Testis (tissue), 5 donors: ENCODE data around the gene MX1. TPM values are rescaled to one million over a fixed set of nuclear protein-coding genes. Genes with fewer than 3 reads are reported as not detected.

Experiments
- DNase-seq: peaks from one replicate; pipeline ENCODE4 v3.0.0-alpha.2; 2019
- H3K27ac ChIP-seq, 2 donors: fragments of 200-600 bp; sonication (generic); one replicate each; pipeline ENCODE4 v1.5.1; 2019
- H3K27me3 ChIP-seq: fragments of 200-600 bp; sonication (generic); one replicate; pipeline ENCODE4 v1.5.1; 2019
- H3K36me3 ChIP-seq: fragments of 200-600 bp; sonication (generic); one replicate; pipeline ENCODE4 v1.5.1; 2017; ENCODE audit warnings: low read depth; ENCODE audit errors: missing control alignments
- H3K4me1 ChIP-seq: fragments of 200-600 bp; sonication (generic); one replicate; pipeline ENCODE4 v1.5.1; 2019
- H3K4me3 ChIP-seq, 2 donors: fragments of 200-600 bp; sonication (generic); one replicate each; pipeline ENCODE4 v1.5.1; 2017 to 2019
- H3K9me3 ChIP-seq: fragments of 200-600 bp; sonication (generic); one replicate; pipeline ENCODE4 v1.5.1; 2017
- POLR2A ChIP-seq: fragments of 450-650 bp; IDR thresholded peaks from one replicate; pipeline ENCODE4 v1.6.1; 2017; ENCODE audit warnings: antibody characterized with exemption, mild to moderate bottlenecking, moderate library complexity
- WGBS, 2 donors: methylation state at CpG; one replicate each; pipeline ENCODE4 v1.1.5; 2018; 5-methylcytosine and 5-hydroxymethylcytosine counted together
- intact Hi-C: fragments of 100-400 bp; cut with DNase I; formaldehyde crosslinking; loops from one replicate; pipeline ENCODE4 v1.15.1; 2023; ENCODE audit warnings: low total_unique reads
- long read RNA-seq, 2 donors: transcript quantifications; one replicate each; lab custom pipeline, GENCODE V29; 2026
- polyA plus RNA-seq: library from polyadenylated mRNA; stranded (reverse); fragments of 350-450 nt; fragmentation: Illumina TruSeq; extraction: RNeasy Lipid Tissue Mini Kit (QIAGEN cat#74804); gene quantifications from one replicate; pipeline ENCODE4 v1.2.3, GENCODE V29; 2014; ENCODE audit warnings: low read depth, low replicate concordance; ENCODE audit not compliant: insufficient read depth
- total RNA-seq, 2 donors: library from RNA; depleted of rRNA; stranded (reverse); fragments of >200 nt; gene quantifications; one replicate each; pipeline ENCODE4 v1.2.3, GENCODE V29; 2016
- TF ChIP-seq, protein P1 (sequence below), 3 experiments: fragments of 450-650 bp in 2 of 3; fragments of 200-600 bp in 1 of 3; sonication (generic) in 1 of 3; IDR thresholded peaks; one replicate each; pipeline ENCODE4 v1.5.1; 2016 to 2019; ENCODE audit warnings: antibody characterized with exemption in 3 of 3, mild to moderate bottlenecking in 2 of 3, moderate library complexity in 1 of 3

The MX1 gene
- total RNA-seq (10 to 100 TPM; 22.7 to 36.1 TPM), polyA plus RNA-seq (18.0 TPM)
- long read RNA-seq, donor 1, partial matches to known transcripts: 0 of 1 reads
- long read RNA-seq, donor 1, other reads (novel, unspliced or antisense): 0 of 1 reads
- long read RNA-seq, donor 2: 0 reads

DNA sequence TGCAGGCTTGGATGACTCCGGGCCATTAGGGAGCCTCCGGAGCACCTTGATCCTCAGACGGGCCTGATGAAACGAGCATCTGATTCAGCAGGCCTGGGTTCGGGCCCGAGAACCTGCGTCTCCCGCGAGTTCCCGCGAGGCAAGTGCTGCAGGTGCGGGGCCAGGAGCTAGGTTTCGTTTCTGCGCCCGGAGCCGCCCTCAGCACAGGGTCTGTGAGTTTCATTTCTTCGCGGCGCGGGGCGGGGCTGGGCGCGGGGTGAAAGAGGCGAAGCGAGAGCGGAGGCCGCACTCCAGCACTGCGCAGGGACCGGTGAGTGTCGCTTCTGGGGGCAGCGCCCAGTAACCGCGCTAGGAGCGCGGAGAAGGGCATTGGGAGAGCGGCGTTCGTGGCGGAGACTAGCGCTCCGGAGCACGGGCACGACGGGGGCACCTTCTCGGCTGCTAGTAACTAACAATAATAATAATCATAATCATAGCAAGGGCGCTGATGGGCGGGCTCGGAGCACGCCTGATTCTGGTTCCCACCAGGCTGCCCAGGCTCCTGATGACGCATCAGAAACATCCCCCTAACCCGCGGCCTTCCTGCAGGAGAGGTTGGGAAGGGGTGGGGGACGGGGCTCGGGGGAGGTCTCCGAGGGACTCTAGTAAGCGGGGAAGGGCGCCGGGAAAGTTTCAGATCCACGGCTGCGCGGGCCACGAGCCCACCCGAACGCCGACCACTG lies at the start of gene MX1:
MX1 (plus strand) TSS at position 286 of the 722 bp plus-strand sequence. CDS start 5,832 bp downstream, outside the sequence.
- peak; percentile 70 for DNase-seq
- Histone ChIP-seq H3K36me3 (no peaks in the 10 kb centered on the region), H3K27me3 (no peaks in the 10 kb centered on the region), H3K4me1 (peaks cover 5% of the 10 kb centered on the region), H3K4me3 (peak within 1 kb of the TSS; percentile 66 to 82), H3K9me3 (no peaks in the 10 kb centered on the region), H3K27ac (peak within 1 kb of the TSS; percentile 52 to 64)
- TF ChIP-seq POLR2A: no peak
- TF ChIP-seq, protein P1, sequence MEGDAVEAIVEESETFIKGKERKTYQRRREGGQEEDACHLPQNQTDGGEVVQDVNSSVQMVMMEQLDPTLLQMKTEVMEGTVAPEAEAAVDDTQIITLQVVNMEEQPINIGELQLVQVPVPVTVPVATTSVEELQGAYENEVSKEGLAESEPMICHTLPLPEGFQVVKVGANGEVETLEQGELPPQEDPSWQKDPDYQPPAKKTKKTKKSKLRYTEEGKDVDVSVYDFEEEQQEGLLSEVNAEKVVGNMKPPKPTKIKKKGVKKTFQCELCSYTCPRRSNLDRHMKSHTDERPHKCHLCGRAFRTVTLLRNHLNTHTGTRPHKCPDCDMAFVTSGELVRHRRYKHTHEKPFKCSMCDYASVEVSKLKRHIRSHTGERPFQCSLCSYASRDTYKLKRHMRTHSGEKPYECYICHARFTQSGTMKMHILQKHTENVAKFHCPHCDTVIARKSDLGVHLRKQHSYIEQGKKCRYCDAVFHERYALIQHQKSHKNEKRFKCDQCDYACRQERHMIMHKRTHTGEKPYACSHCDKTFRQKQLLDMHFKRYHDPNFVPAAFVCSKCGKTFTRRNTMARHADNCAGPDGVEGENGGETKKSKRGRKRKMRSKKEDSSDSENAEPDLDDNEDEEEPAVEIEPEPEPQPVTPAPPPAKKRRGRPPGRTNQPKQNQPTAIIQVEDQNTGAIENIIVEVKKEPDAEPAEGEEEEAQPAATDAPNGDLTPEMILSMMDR (IDR thresholded peaks at IDR 0.05): no peak
- intact Hi-C loops: no loop called here
- 2% methylated on average over 14 to 36 of the region's 65 CpGs for WGBS, 2 donors

- no peak for TF ChIP-seq POLR2A
- TF ChIP-seq, protein P1 (IDR thresholded peaks at IDR 0.05): no peak
- WGBS, 2 donors: 82 to 86% methylated on average over 8 to 16 of the region's 16 CpGs
- Histone ChIP-seq H3K4me3 (no peak overlapping the region), H3K4me1 (no peaks in the 10 kb centered on the region), H3K27me3 (no peaks in the 10 kb centered on the region), H3K9me3 (no peaks in the 10 kb centered on the region), H3K27ac (no peak overlapping the region), H3K36me3 (no peaks in the 10 kb centered on the region)
- no peak for DNase-seq
- intact Hi-C loops: no loop called here
Observed at GRCh38 chr21:41377715-41378114, 48.3 kb upstream of the MX1 start.

- intact Hi-C loops: no loop called here
- H3K4me3 ChIP-seq: no peak overlapping the region
- no peaks in the 10 kb centered on the region for H3K4me1 ChIP-seq
- no peak for DNase-seq
- H3K27me3 ChIP-seq: no peaks in the 10 kb centered on the region
- H3K9me3 ChIP-seq: no peaks in the 10 kb centered on the region
- no peak for TF ChIP-seq POLR2A
- TF ChIP-seq, protein P1 (IDR thresholded peaks at IDR 0.05): no peak
- H3K27ac ChIP-seq: no peak overlapping the region
- 79% methylated on average over 8 of the region's 8 CpGs; no CpG with 5 or more reads in 1 of the 2 donors for WGBS, 2 donors
- H3K36me3 ChIP-seq: no peaks in the 10 kb centered on the region
Observed at GRCh38 chr21:41378849-41379248, 47.2 kb upstream of the MX1 start.

DNA sequence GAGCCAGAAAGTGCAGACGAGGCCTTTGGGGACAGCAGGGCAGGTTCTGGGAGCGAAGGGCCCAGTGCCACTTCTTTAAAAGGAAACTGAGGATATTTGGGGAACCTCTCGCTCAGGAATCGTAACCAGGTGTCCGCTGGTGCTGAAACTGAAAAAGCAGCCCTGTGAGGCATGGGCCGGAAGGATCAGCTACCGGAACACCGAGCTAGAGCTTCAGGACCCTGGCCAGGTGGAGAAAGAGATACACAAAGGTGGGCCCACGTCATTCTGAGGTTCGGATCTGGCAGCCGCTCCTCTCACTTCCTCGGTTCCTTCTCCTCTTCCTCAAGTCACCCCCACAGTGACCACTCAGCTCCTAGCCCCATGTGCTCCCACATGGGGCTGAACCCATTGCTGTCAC lies 46.1 kb upstream of the MX1 start:
- no peak overlapping the region for H3K4me3 ChIP-seq
- WGBS, 2 donors: 90 to 92% methylated on average over 12 of the region's 12 CpGs
- no peak overlapping the region for H3K27ac ChIP-seq
- H3K9me3 ChIP-seq: no peaks in the 10 kb centered on the region
- no peaks in the 10 kb centered on the region for H3K27me3 ChIP-seq
- DNase-seq: no peak
- H3K4me1 ChIP-seq: no peaks in the 10 kb centered on the region
- TF ChIP-seq, protein P1 (IDR thresholded peaks at IDR 0.05): no peak
- no peak for TF ChIP-seq POLR2A
- intact Hi-C loops: no loop called here
- H3K36me3 ChIP-seq: no peaks in the 10 kb centered on the region
